BJ (cell line): Measurements from ENCODE around the gene ADGRE3. TPM values are rescaled to one million over a fixed set of nuclear protein-coding genes. Genes with fewer than 3 reads are reported as not detected.

ENCODE experiments used
- CTCF ChIA-PET: fragments of 350-600 bp; formaldehyde crosslinking; extraction: SDS; loops from one replicate; lab custom pipeline; 2021; ENCODE audit warnings: antibody characterized with exemption, inconsistent platforms; lab: Yijun Ruan, JAX
- POLR2A ChIA-PET: fragments of 300-600 bp; sonication (Branson Sonifier 250); formaldehyde crosslinking; extraction: SDS; loops from one replicate; lab custom pipeline; 2021; ENCODE audit warnings: antibody characterized with exemption; lab: Charles Lee
- DNase-seq: peaks from one replicate; pipeline ENCODE4 v3.0.0-alpha.2; 2011; ENCODE audit warnings: low read depth
- H3K27me3 ChIP-seq: 2 replicates; pipeline ENCODE4 v1.6.0; 2011; ENCODE audit warnings: low read length; ENCODE audit not compliant: control insufficient read depth, insufficient read depth
- H3K36me3 ChIP-seq: 2 replicates; pipeline ENCODE4 v1.5.1; 2011; ENCODE audit warnings: low read length; ENCODE audit not compliant: control insufficient read depth, insufficient read depth
- H3K4me3 ChIP-seq: 2 replicates; pipeline ENCODE4 v1.5.1; 2011; ENCODE audit warnings: low read depth, mild to moderate bottlenecking, control low read depth, low read length
- polyA plus RNA-seq: library from polyadenylated mRNA; depleted of rRNA; stranded (reverse); fragments of >200 nt; gene quantifications from 2 replicates; pipeline ENCODE4 v1.2.3, GENCODE V29; 2011
- TF ChIP-seq, protein P1 (sequence below): IDR thresholded peaks from 2 replicates; pipeline ENCODE4 v1.5.1; 2011; ENCODE audit warnings: low read depth, mild to moderate bottlenecking, control low read depth, inconsistent platforms, low read length, moderate library complexity; ENCODE audit not compliant: insufficient read depth

ADGRE3 gene
- polyA plus RNA-seq, 1 experiment: not detected

DNA sequence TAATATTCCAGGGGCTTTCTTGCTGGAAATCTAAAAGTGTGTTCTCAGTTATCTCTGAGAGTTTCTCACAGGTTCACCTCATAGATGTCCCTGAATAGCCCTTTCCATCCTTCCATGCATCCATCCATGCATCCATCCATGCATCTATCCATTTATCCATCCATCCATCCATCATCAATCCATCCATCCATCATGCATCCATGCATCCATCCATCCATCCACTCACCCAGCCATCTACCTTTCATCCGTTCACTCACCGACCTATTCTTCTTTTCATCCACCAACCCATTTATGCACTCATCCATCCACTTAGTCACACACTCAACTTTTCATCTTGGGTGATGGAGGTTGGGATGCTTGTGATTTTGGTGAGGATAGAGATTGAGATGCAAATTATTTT, 7.4 kb upstream of the ADGRE3 start:
- ChIA-PET POLR2A (no interaction called here), CTCF (no interaction called here)
- Histone ChIP-seq H3K4me3 (no peak overlapping the region), H3K36me3 (no peaks in the 10 kb centered on the region), H3K27me3 (no peaks in the 10 kb centered on the region)
- DNase-seq: no peak
- TF ChIP-seq, protein P1, sequence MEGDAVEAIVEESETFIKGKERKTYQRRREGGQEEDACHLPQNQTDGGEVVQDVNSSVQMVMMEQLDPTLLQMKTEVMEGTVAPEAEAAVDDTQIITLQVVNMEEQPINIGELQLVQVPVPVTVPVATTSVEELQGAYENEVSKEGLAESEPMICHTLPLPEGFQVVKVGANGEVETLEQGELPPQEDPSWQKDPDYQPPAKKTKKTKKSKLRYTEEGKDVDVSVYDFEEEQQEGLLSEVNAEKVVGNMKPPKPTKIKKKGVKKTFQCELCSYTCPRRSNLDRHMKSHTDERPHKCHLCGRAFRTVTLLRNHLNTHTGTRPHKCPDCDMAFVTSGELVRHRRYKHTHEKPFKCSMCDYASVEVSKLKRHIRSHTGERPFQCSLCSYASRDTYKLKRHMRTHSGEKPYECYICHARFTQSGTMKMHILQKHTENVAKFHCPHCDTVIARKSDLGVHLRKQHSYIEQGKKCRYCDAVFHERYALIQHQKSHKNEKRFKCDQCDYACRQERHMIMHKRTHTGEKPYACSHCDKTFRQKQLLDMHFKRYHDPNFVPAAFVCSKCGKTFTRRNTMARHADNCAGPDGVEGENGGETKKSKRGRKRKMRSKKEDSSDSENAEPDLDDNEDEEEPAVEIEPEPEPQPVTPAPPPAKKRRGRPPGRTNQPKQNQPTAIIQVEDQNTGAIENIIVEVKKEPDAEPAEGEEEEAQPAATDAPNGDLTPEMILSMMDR: no peak

DNA sequence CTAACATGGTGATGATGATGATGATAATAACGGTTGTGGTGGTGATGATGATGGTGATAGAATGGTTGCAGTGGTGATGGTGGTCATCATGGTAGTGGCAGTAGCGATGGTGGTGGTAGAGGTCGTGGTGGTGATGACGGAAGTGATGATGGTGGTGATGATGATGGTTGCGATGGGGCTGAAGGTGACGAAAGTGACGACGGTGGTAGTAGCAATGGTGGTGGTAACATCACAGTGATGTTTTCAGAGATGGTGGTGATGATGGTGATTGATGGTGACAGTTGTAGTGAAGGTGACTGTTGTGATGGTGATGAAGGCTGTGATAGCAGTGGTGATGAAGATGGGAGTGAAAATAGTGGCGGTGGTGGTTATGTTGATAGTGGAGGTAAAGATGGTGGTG, 3.6 kb upstream of the ADGRE3 start:
- TF ChIP-seq, protein P1: no peak
- POLR2A ChIA-PET: no interaction called here
- Histone ChIP-seq H3K36me3 (no peaks in the 10 kb centered on the region), H3K27me3 (0 out of 2 replicates have a peak, but pooled peaks cover 1% of the 10 kb centered on the region), H3K4me3 (no peak overlapping the region)
- DNase-seq: no peak
- CTCF ChIA-PET: no interaction called here

DNA sequence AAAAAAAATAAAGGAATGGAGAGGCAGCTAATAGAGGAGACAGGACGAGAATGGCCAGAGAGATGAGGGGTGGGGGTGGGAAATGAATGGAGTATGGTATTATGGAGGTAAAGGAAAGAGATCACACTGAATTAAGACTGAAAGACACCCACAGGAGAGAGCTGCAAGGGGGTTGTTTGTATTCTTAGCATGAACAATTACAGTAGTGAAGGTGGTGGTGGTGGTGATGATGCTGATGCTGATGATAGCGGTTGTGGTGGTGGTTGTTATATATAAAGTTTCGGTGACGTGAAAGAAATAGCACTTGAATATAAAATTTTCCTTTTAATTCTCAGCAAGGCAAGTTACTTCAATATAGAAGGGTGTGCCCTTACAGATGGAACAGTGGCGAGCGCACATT, 2.8 kb upstream of the ADGRE3 start:
- ChIA-PET CTCF (interaction anchor here (0.6 to 1.6 kb wide), 2 partner anchors 9 to 20 kb away, joined by 3 to 4 read pairs; no protein-coding TSS in a partner anchor), POLR2A (no interaction called here)
- TF ChIP-seq, protein P1: no peak
- Histone ChIP-seq H3K4me3 (no peak overlapping the region), H3K27me3 (0 out of 2 replicates have a peak, but pooled peaks cover 1% of the 10 kb centered on the region), H3K36me3 (no peaks in the 10 kb centered on the region)
- no peak for DNase-seq

DNA sequence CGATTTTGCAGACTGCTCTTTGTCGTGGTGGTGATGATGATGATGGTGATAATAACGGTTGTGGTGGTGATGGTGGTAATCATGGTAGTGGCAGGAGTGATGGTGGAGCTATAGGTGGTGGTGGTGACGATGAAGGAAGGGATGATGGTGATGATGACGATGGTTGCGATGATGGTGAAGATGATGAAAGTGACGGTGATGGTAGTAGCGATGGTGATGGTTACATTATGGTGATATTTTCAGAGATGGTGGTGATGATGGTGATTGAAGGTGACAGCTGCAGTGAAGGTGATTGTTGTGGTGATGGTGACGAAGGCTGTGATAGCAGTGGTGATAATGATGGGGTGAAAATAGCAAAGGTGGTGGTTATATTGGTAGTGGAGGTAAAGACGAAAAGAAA, 2.1 kb upstream of the ADGRE3 start:
- TF ChIP-seq, protein P1: no peak
- POLR2A ChIA-PET: no interaction called here
- Histone ChIP-seq H3K36me3 (no peaks in the 10 kb centered on the region), H3K27me3 (0 out of 2 replicates have a peak, but pooled peaks cover 1% of the 10 kb centered on the region), H3K4me3 (no peak overlapping the region)
- no peak for DNase-seq
- CTCF ChIA-PET: interaction anchor here (0.6 to 1.6 kb wide), 2 partner anchors 10 to 21 kb away, joined by 3 to 4 read pairs; no protein-coding TSS in a partner anchor

DNA sequence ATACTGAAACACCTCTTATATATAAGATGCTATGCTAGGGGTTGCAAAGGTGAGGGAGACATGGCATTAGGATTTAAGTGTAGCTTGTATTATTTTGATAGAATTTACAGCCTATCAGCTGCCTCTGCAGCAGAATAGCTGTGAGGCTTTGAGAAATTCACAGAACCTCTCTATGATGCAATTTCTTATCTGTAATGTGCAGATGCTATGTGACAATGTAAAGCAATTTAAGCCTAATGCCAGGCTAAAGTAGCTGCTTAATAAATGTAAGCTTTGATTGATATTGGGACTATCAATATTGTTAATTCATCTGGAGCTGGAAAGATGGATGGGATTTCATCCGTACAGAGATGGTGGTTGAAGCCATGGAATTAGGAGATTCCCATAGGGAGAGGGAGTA, 1.6 kb downstream of the ADGRE3 start:
- ChIA-PET CTCF (no interaction called here), POLR2A (no interaction called here)
- TF ChIP-seq, protein P1: no peak
- no peak for DNase-seq
- Histone ChIP-seq H3K27me3 (0 out of 2 replicates have a peak, but pooled peaks cover 1% of the 10 kb centered on the region), H3K4me3 (no peak overlapping the region), H3K36me3 (no peaks in the 10 kb centered on the region)
